Stimulated activated CD4-positive, alpha-beta T cell treated with anti-CD3 and anti-CD28 coated beads, Interleukin-2, amount 100 ng/mL, for 48 hours (primary cell): Measurements from ENCODE around the gene FAM186B.
"Not testable (repeated sequence)": the region's sequence is repeated elsewhere in the genome, so short reads cannot be mapped to it uniquely, and the experiment has no call there.

Source experiments
- DNase-seq, 2 donors: peaks; one replicate each; pipeline ENCODE4 v3.0.0-alpha.2; 2020

FAM186B gene

GRCh38 chr12:49605539-49605938, at the start of gene FAM186B:
Gene FAM186B, minus strand, starts transcription at chr12:49605639. Its CDS starts 162 bp downstream, at chr12:49605477.
- not testable (repeated sequence) for DNase-seq

DNA sequence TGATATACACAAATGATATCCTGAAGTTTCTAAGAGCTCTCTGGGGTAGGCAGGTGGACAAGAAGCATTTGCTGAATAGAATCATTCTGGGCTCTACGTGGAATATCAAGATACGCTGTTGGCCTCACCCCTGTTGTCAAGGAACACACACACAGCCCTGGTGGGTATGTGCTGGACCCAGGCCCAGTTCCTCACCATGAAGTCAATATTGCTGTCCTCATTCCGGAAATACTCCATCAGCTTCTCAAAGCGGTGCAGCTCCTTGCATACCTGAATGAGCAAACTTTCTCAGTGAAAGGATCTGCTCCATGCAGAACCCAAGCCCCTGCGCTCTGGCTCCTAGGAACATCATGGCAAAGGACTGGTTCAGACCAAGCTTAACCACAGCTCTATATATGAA, 49.3 kb upstream of the FAM186B start:
- no peak for DNase-seq

GRCh38 chr12:49652921-49653520, 47.6 kb upstream of the FAM186B start:
- DNase-seq, result no peak

- DNase-seq, result no peak
These were observed 46.4 kb upstream of the FAM186B start for GRCh38 chr12:49651855-49652254.

DNA sequence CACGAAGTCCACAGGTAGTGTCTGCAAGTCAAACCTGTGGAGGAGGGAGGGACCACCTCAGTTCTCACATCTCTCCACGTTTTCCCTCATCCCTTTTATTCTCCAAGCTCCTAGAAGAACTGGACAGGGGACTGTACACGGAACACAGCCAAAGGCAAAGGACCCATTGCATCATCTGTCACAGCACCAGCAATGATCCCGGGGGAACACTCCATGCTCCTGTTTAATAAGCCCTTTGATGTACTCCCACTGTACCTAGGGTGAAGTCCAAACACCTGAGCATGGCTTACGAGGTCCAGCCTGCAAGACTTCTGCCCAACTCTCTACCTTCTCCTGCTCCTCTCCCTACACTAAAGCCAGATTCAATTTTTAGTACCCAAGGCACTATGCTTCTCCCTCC, 44.5 kb upstream of the FAM186B start:
- no peak for DNase-seq

- DNase-seq, result no peak
These were observed 44.0 kb upstream of the FAM186B start for GRCh38 chr12:49649445-49649844.

GRCh38 chr12:49648712-49649003, 43.2 kb upstream of the FAM186B start:
- no peak for DNase-seq

- DNase-seq, result no peak
These were observed 42.6 kb upstream of the FAM186B start for GRCh38 chr12:49647827-49648711.

DNA sequence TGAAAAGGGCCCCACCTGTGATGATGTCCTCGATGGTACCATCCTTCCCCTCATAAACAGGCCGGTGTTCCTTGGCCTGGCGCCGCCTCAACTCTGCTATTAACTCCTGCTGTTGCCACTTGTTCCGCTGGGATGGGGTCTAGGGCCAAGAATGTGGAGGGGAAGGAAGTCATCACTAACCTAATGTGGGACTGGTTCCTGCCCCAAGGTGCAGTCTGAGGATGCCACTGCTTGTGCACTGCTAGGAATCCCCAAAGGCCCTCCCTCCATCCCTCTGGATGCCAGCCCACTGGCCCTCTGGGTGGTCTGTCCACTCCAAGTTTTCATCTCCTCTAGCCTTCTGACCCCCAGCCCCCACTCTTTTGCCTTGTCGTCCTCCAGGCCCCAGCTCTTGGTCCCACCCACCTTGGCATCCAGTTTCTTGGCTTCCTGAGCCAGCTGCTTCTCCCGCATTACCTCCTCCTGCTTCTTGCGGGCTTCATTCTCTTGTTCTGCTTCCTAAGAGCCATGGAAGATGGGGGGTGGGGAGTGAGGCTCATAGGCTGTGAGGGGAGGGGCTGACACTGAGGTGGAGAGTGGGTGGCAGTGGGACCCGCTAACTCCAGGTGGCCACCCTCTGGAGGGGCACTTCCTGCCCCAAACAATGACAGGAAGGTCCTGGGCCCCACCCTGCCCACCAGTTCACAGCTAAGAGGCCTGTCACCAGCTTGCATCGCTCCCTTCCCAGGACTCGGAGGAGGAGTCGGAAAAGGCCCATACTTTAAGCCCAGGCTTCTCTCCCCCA, 41.6 kb upstream of the FAM186B start:
- DNase-seq, result no peak

GRCh38 chr12:49646331-49646830, 40.9 kb upstream of the FAM186B start:
- DNase-seq, result no peak

- no peak for DNase-seq
These were observed 40.0 kb upstream of the FAM186B start for GRCh38 chr12:49645146-49646039.

DNA sequence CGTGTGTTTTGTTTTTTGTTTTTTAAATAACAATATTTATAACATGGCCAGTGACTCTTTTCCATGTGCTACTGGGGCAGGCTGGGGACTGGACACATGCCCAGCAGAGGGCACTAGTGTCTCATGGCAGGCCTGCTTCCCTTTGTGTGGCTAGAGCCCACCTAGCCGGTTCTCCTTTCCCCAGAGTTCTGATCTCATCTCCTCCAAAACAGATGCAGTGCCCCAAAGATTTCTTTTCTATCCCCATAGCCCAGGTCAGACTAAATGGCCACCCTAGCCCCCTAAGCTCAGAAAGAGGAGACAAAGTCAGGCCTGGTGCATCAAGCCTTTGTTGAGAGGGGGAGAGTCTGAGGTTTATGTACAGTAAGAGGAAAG, 39.2 kb upstream of the FAM186B start:
- DNase-seq, result peak; percentile 75 to 78

GRCh38 chr12:49643961-49644619, 38.7 kb upstream of the FAM186B start:
- no peak for DNase-seq

- no peak for DNase-seq
These were observed 37.7 kb upstream of the FAM186B start for GRCh38 chr12:49643135-49643534.

DNA sequence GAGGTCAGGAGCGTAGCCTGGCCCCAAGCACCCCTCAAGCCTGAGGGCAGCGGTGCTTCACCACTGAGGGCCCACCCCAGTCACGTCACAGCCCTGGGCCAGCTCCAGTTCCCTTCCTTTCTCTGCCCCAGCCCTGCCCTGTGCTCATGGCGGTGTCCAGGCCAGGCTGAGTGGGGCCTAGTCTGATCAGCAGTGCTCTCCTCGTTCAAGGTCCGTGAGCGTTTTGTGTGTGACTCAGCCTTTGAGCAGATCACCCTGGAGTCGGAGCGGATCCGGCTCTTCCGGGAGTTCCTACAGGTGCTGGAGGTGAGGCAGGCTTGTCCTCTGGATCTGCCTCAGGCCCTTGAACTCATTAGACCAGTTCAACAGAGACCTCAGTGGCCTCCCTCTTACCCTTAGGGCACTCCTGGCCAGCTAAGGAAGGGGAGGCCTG, 36.9 kb upstream of the FAM186B start:
- DNase-seq, result no peak

- no peak for DNase-seq
These were observed 36.4 kb upstream of the FAM186B start for GRCh38 chr12:49641748-49642369.

DNA sequence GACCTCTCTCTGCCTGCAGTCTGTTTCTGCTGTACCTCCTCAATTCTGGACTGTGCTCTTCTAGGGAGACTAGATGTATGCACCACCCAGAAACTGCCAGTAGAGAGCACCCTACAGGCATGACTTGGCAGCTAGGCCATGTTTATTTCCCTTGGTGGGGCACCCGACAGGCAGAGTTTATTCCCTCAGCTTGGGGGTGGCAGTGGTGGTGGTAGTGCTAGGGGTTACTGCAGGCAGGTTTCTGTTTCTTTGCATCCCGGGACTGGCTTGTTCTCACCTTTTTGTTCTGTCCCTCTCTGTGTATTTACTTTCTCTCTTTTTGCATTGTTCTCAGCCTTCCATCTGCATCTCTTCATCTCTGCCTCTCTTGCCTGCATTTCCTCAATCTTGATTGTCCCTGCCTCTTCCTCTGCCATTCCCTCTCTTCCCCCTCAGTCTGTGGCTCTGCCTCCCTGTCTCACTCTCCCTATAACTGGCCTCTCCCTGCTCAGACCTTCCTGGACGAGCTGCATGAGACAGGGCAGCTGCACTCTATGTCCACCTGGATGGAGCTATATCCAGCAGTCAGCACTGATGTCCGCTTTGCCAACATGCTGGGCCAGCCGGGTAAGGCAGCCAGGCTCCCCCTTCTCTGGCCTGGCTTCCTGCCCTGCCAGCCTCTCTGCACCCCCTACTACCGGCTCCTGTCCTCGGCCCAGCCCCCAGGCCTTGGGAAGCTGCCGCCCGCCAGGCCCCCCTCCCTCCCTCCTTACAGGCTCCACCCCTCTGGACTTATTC, 31.7 kb upstream of the FAM186B start:
- DNase-seq, result peak; percentile 33 to 38

GRCh38 chr12:49636574-49636973, 31.1 kb upstream of the FAM186B start:
- no peak for DNase-seq

DNA sequence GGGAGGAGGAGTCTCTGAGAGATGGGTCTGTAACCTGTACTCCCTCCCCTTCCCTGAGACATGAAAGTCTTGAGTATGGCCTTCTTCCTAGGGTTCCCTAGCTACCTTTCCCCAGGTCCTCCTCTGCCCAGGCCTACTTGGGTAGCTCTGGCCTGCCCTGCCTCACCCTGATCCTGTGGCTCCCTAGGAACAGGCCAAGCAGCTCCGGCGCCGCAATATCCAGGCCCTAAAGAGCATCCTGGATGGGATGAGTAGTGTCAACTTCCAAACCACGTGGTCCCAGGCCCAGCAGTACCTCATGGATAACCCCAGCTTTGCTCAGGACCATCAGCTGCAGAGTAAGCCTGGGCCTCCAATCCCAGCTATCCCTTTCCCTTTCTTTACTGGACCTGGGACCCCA, 30.2 kb upstream of the FAM186B start:
- no peak for DNase-seq

DNA sequence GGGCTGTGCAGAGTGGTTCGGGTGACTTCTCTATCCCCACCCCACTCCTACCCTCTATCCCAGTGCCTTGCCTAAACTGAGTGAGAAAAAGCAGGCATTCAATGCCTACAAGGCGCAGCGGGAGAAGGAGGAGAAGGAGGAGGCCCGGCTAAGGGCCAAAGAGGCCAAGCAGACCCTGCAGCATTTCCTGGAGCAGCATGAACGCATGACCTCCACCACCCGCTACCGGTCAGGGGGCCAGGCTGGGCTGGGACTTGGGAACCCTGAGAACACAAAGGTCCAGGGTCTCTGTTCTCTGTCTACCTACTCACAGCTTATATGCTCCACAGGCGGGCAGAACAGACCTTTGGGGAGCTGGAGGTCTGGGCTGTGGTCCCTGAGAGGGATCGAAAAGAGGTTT, 29.6 kb upstream of the FAM186B start:
- no peak for DNase-seq
